Measurements from ENCODE around the gene CLIP4. TPM values are rescaled to one million over a fixed set of nuclear protein-coding genes. Genes with fewer than 3 reads are reported as not detected.

CLIP4 gene
- total RNA-seq, 1 experiment from 2014 or later: 11.3 TPM

Other genes with a start within 250 kb of the CLIP4 start
- 11.6 and 13.1 TPM in 2 replicates for gene TRMT61B, start 245.1 kb upstream of the CLIP4 start, total RNA-seq (2014; rRNA removed; shearing (Covaris generic))
- 68.9 and 69.5 TPM in 2 replicates for gene WDR43, start 220.7 kb upstream of the CLIP4 start, total RNA-seq (2014; rRNA removed; shearing (Covaris generic))
- gene TOGARAM2, start 134.1 kb upstream of the CLIP4 start, total RNA-seq (2014; rRNA removed; shearing (Covaris generic)): 0.20 and 0.83 TPM in 2 replicates
- not detected in 2 replicates for gene PCARE, start 40.9 kb upstream of the CLIP4 start, total RNA-seq (2014; rRNA removed; shearing (Covaris generic))

Data from HT-29 (cell line).